ENCODE measurements around the gene VRK3. TPM values are rescaled to one million over a fixed set of nuclear protein-coding genes. Genes with fewer than 3 reads are reported as not detected.

Gene VRK3
- total RNA-seq, 3 donors from 2014 or later = 24.2 to 42.0 (median 40.3) TPM

- intact Hi-C loops (cut with DNase I; ENCODE audit: low total_unique reads) = no loop called here
These were observed 18.0 kb downstream of the VRK3 start for GRCh38 chr19:50007170-50007569.

DNA sequence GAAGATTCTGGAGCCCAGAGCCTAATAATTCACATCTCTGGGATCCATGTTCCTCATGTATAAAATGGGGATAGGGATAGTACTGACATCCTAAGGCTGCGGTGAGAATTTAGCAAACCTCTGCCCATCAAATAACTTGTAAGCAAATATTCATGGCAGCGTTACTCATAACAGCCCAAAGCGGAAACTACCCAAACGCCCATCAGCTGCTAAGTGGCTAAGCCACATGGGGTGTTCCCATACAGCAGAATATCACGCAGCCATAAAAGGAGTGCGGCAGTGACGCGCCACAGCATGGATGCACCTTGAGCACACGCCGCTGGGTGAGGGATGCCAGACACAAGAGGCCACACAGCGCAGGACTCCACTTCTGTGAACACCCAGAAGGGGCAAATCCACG lies 19.7 kb downstream of the VRK3 start:
- Histone ChIP-seq H3K27ac (no peak overlapping the region), H3K4me1 (no peaks in the 10 kb centered on the region), H3K4me3 (no peak overlapping the region), H3K36me3 (peaks cover under 1% of the 10 kb centered on the region), H3K9me3 (no peaks in the 10 kb centered on the region), H3K27me3 (no peaks in the 10 kb centered on the region)
- intact Hi-C loops (cut with DNase I; ENCODE audit: low total_unique reads) = no loop called here
- TF ChIP-seq POLR2AphosphoS5 (IDR thresholded peaks at IDR 0.05) = no peak
- TF ChIP-seq, protein P1, sequence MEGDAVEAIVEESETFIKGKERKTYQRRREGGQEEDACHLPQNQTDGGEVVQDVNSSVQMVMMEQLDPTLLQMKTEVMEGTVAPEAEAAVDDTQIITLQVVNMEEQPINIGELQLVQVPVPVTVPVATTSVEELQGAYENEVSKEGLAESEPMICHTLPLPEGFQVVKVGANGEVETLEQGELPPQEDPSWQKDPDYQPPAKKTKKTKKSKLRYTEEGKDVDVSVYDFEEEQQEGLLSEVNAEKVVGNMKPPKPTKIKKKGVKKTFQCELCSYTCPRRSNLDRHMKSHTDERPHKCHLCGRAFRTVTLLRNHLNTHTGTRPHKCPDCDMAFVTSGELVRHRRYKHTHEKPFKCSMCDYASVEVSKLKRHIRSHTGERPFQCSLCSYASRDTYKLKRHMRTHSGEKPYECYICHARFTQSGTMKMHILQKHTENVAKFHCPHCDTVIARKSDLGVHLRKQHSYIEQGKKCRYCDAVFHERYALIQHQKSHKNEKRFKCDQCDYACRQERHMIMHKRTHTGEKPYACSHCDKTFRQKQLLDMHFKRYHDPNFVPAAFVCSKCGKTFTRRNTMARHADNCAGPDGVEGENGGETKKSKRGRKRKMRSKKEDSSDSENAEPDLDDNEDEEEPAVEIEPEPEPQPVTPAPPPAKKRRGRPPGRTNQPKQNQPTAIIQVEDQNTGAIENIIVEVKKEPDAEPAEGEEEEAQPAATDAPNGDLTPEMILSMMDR (IDR thresholded peaks at IDR 0.05) = no peak
- DNase-seq (ENCODE audit: low spot score in 2 of 2) = no peak

More at GRCh38 chr19:50007170-50007569, 18.0 kb downstream of the VRK3 start:
- H3K27ac ChIP-seq = no peak overlapping the region
- no peak overlapping the region for H3K4me3 ChIP-seq
- TF ChIP-seq, protein P1 (IDR thresholded peaks at IDR 0.05) = no peak
- no peak for TF ChIP-seq POLR2A (IDR thresholded peaks at IDR 0.05)
- TF ChIP-seq POLR2AphosphoS5 (IDR thresholded peaks at IDR 0.05) = no peak
- H3K27me3 ChIP-seq = no peaks in the 10 kb centered on the region
- H3K9me3 ChIP-seq = no peaks in the 10 kb centered on the region
- no peaks in the 10 kb centered on the region for H3K4me1 ChIP-seq
- no peaks in the 10 kb centered on the region for H3K36me3 ChIP-seq
- DNase-seq (ENCODE audit: low spot score in 2 of 2) = no peak

GRCh38 chr19:50003810-50004419 lies 21.3 kb downstream of the VRK3 start:
- Histone ChIP-seq H3K4me3 (no peak overlapping the region), H3K36me3 (peaks cover 8% of the 10 kb centered on the region), H3K27ac (peak overlapping the region; percentile 46 to 52), H3K4me1 (no peaks in the 10 kb centered on the region), H3K27me3 (no peaks in the 10 kb centered on the region), H3K9me3 (no peaks in the 10 kb centered on the region)
- TF ChIP-seq, protein P1 (IDR thresholded peaks at IDR 0.05) = no peak
- TF ChIP-seq POLR2A (IDR thresholded peaks at IDR 0.05) (no peak), POLR2AphosphoS5 (IDR thresholded peaks at IDR 0.05) (no peak)
- peak in 1 of 2 donors; percentile 19 for DNase-seq (ENCODE audit: low spot score in 2 of 2)
- intact Hi-C loops (cut with DNase I; ENCODE audit: low total_unique reads) = no loop called here

DNA sequence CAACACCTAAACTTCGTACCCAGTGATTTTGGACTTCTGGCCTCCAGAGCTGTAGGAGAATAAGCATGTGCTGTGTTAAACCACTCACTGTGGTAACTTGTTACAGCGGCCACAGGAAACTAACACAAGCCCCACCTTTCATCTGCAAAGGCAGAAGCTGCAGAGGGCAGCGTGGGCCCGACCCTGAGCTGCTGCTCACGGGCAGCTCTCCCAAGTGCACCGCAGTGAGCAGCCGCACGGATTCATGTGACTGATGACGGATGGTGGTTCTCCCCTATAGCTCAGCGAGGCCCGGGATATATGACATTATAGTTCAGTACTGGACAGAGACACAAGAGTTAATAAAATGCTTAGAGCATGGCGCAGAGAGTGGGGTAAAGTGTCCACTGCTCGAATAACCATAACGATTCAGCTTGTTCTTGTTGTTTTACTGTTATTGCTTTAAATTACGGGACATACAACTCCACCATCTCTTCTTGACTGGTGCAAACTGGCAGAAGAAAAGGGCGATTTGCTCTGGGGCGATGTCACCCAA lies 21.9 kb downstream of the VRK3 start:
- Histone ChIP-seq H3K36me3 (peaks cover 8% of the 10 kb centered on the region), H3K27ac (peak overlapping the region in 1 of 2 donors; percentile 52), H3K4me1 (no peaks in the 10 kb centered on the region), H3K9me3 (no peaks in the 10 kb centered on the region), H3K27me3 (no peaks in the 10 kb centered on the region), H3K4me3 (no peak overlapping the region)
- DNase-seq (ENCODE audit: low spot score in 2 of 2) = no peak
- intact Hi-C loops (cut with DNase I; ENCODE audit: low total_unique reads) = no loop called here
- no peak for TF ChIP-seq POLR2A (IDR thresholded peaks at IDR 0.05)
- no peak for TF ChIP-seq POLR2AphosphoS5 (IDR thresholded peaks at IDR 0.05)
- TF ChIP-seq, protein P1 (IDR thresholded peaks at IDR 0.05) = no peak

- no peak for TF ChIP-seq POLR2AphosphoS5 (IDR thresholded peaks at IDR 0.05)
- TF ChIP-seq POLR2A (IDR thresholded peaks at IDR 0.05) = no peak
- TF ChIP-seq, protein P1 (IDR thresholded peaks at IDR 0.05) = no peak
- intact Hi-C loops (cut with DNase I; ENCODE audit: low total_unique reads) = no loop called here
- Histone ChIP-seq H3K36me3 (peaks cover 8% of the 10 kb centered on the region), H3K4me3 (no peak overlapping the region), H3K27me3 (no peaks in the 10 kb centered on the region), H3K4me1 (no peaks in the 10 kb centered on the region), H3K27ac (no peak overlapping the region), H3K9me3 (no peaks in the 10 kb centered on the region)
- no peak for DNase-seq (ENCODE audit: low spot score in 2 of 2)
These were observed 22.7 kb downstream of the VRK3 start for GRCh38 chr19:50002386-50002960.
